K562 (cell line): ENCODE results near the gene RALB. TPM values are rescaled to one million over a fixed set of nuclear protein-coding genes. Genes with fewer than 3 reads are reported as not detected.

ENCODE experiments used
- ATF1 ChIP-seq, 2 experiments: fragments of 450-650 bp in 1 of 2; IDR thresholded peaks; 2 replicates each; pipeline ENCODE4 v1.6.1; 2016; ENCODE audit warnings: missing compliant biosample characterization in 1 of 2, missing genetic modification characterization in 1 of 2
- CCAR2 ChIP-seq: fragments of 200-400 bp; formaldehyde crosslinking; IDR thresholded peaks from 2 replicates; pipeline ENCODE4 v1.6.1; 2017; ENCODE audit warnings: mild to moderate bottlenecking, low read depth, low read length
- EGR1 ChIP-seq: fragments of 450-650 bp; conservative IDR thresholded peaks from 2 replicates; pipeline ENCODE4 v1.6.1; 2017; ENCODE audit warnings: mild to moderate bottlenecking
- ELF1 ChIP-seq: fragments of 200-800 bp; sonication (Bioruptor generic); IDR thresholded peaks from 2 replicates; pipeline ENCODE4 v1.6.1; 2016; ENCODE audit warnings: missing genetic modification characterization, missing compliant biosample characterization
- ESRRA ChIP-seq: fragments of 450-650 bp; IDR thresholded peaks from 2 replicates; pipeline ENCODE4 v1.6.1; 2014; ENCODE audit warnings: low read depth, mild to moderate bottlenecking, moderate library complexity, borderline replicate concordance
- GATA2 ChIP-seq: sonication (generic); formaldehyde crosslinking; IDR thresholded peaks from 2 replicates; pipeline ENCODE4 v1.4.0; 2020; ENCODE audit warnings: mild to moderate bottlenecking, missing genetic modification reagents
- HNRNPUL1 ChIP-seq: fragments of 200-400 bp; formaldehyde crosslinking; IDR thresholded peaks from 2 replicates; pipeline ENCODE4 v1.6.1; 2017; ENCODE audit warnings: low read length
- JUN ChIP-seq, 2 experiments: sonication (generic) in 1 of 2; formaldehyde crosslinking in 1 of 2; IDR thresholded peaks; 2 replicates each; pipeline versions ENCODE4 v1.6.1 to v1.8.0; 2012 to 2022; ENCODE audit warnings: borderline replicate concordance in 2 of 2, mild to moderate bottlenecking in 2 of 2, improper control_type of control experiment in 1 of 2, low read depth in 1 of 2, low read length in 1 of 2, missing genetic modification reagents in 1 of 2
- NBN ChIP-seq: fragments of 450-650 bp; IDR thresholded peaks from 2 replicates; pipeline ENCODE4 v1.6.1; 2016; ENCODE audit warnings: low read depth, mild to moderate bottlenecking
- PHTF2 ChIP-seq: fragments of 250-450 bp; sonication (Bioruptor Pico); IDR thresholded peaks from 2 replicates; pipeline ENCODE4 v1.5.0; 2021; ENCODE audit warnings: mild to moderate bottlenecking
- TBL1XR1 ChIP-seq, 2 experiments: IDR thresholded peaks; 2 replicates each; pipeline ENCODE4 v1.6.1; 2012; ENCODE audit warnings: improper control_type of control experiment in 2 of 2, low read length in 2 of 2, mild to moderate bottlenecking in 1 of 2
- ZNF212 ChIP-seq: fragments of 450-650 bp; formaldehyde crosslinking; IDR thresholded peaks from 2 replicates; pipeline ENCODE4 v1.4.0; 2020; ENCODE audit warnings: mild to moderate bottlenecking
- ZNF830 ChIP-seq: fragments of 250-450 bp; sonication (Bioruptor Pico); IDR thresholded peaks from 2 replicates; pipeline ENCODE4 v1.5.0; 2021; ENCODE audit warnings: mild to moderate bottlenecking
- polyA plus RNA-seq, 8 experiments: library from polyadenylated mRNA; depleted of rRNA in 4 of 8; stranded (reverse) in 5 of 8; unstranded in 3 of 8; fragments of >200 nt; fragmentation: Nextera tagmentation in 2 of 8; fragmentation: Illumina TruSeq in 1 of 8; extraction: Ambion mirVana in 2 of 8; extraction: Trizol in 1 of 8; gene quantifications; 2 replicates each; pipeline versions ENCODE4 v1.2.1 to v1.2.3, GENCODE V29; 2011 to 2014; ENCODE audit warnings: inconsistent platforms in 1 of 8, missing spikeins in 1 of 8
- total RNA-seq, 7 experiments: library from RNA; depleted of rRNA in 6 of 7; stranded (reverse); fragments of >200 nt in 6 of 7; fragmentation: Illumina TruSeq in 2 of 7; extraction: Trizol in 2 of 7; gene quantifications; 2 replicates each; pipeline versions ENCODE4 v1.2.1 to v1.2.3, GENCODE V29; 2011 to 2021; ENCODE audit warnings: low replicate concordance in 1 of 7
- TF ChIP-seq, protein P1 (sequence below), 2 experiments: fragments of 450-650 bp; IDR thresholded peaks; 2 replicates each; pipeline ENCODE4 v1.6.1; 2018; ENCODE audit warnings: mild to moderate bottlenecking in 2 of 2, low read depth in 1 of 2; ENCODE audit not compliant: partially characterized antibody in 2 of 2
- TF ChIP-seq, protein P2 (sequence below): fragments of 150-350 bp; conservative IDR thresholded peaks from 2 replicates; pipeline ENCODE4 v1.6.1; 2014; ENCODE audit warnings: low read length
- TF ChIP-seq, protein P3 (sequence below): fragments of 200-800 bp; sonication (Bioruptor generic); IDR thresholded peaks from 2 replicates; pipeline ENCODE4 v1.6.1; 2017; ENCODE audit warnings: missing genetic modification characterization, missing compliant biosample characterization
- TF ChIP-seq, protein P4 (sequence below): fragments of 450-650 bp; IDR thresholded peaks from 2 replicates; pipeline ENCODE4 v1.6.1; 2017; ENCODE audit warnings: mild to moderate bottlenecking, moderate library complexity

RALB gene
- total and polyA plus RNA-seq, 9 of the 15 experiments (the other 6 are each of a cell fraction or from before 2014, with no cell fraction given) = 14.8 to 65.6 (median 38.4) TPM

DNA sequence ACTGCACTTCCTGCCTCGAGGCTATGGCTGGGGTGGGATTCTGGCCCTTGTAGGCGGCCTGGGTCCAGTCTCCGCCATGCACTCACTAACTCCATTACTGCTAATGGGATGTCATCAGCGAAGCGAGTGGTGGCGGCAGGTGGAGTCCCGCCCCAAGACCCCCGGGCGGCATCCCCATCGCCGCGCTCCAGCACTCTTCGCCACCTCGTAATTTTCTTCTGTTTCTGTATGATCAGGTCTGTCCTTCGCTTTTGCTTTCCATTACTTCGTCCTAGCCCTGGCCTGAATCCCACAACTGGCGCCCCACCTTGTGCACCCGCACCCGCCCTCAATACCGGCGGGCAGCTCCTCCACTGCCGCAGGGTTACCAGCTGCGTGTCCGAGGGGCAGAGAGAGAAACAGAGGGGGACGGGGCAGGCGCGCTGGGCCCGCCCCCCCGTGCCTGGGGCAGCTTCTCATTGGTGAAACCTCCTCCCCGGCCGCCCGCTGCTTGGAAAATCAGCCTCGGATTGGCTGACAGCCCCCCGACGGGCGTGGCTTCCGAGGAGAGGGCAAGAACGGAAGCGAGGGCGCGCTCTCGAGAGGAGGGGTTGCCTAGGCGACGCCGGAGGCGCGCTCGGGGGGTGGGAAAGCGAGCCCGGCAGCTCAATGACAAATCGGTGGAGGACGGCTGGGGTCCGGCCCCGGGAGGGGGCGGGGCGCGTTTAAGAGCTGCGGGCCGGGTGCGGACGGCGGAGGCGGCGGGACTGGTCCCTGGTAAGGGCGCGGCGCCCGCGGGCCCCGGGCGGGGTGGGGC, at the start of gene RALB (continued):
- TF ChIP-seq, protein P1, sequence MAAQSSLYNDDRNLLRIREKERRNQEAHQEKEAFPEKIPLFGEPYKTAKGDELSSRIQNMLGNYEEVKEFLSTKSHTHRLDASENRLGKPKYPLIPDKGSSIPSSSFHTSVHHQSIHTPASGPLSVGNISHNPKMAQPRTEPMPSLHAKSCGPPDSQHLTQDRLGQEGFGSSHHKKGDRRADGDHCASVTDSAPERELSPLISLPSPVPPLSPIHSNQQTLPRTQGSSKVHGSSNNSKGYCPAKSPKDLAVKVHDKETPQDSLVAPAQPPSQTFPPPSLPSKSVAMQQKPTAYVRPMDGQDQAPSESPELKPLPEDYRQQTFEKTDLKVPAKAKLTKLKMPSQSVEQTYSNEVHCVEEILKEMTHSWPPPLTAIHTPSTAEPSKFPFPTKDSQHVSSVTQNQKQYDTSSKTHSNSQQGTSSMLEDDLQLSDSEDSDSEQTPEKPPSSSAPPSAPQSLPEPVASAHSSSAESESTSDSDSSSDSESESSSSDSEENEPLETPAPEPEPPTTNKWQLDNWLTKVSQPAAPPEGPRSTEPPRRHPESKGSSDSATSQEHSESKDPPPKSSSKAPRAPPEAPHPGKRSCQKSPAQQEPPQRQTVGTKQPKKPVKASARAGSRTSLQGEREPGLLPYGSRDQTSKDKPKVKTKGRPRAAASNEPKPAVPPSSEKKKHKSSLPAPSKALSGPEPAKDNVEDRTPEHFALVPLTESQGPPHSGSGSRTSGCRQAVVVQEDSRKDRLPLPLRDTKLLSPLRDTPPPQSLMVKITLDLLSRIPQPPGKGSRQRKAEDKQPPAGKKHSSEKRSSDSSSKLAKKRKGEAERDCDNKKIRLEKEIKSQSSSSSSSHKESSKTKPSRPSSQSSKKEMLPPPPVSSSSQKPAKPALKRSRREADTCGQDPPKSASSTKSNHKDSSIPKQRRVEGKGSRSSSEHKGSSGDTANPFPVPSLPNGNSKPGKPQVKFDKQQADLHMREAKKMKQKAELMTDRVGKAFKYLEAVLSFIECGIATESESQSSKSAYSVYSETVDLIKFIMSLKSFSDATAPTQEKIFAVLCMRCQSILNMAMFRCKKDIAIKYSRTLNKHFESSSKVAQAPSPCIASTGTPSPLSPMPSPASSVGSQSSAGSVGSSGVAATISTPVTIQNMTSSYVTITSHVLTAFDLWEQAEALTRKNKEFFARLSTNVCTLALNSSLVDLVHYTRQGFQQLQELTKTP (IDR thresholded peaks at IDR 0.05; ENCODE audit: low read depth in 1 of 2, partially characterized antibody in 2 of 2) = peak in 1 of 2 experiments; percentile 40
- no peak for TF ChIP-seq ESRRA
- no peak for TF ChIP-seq TBL1XR1 (IDR thresholded peaks at IDR 0.05; ENCODE audit: low read length in 2 of 2)
- TF ChIP-seq CCAR2 = no peak
- no peak for TF ChIP-seq JUN (IDR thresholded peaks at IDR 0.05; ENCODE audit: borderline replicate concordance, low read depth, low read length)
- TF ChIP-seq JUN (CRISPR knock-in tag; IDR thresholded peaks at IDR 0.05; ENCODE audit: borderline replicate concordance) = no peak
- TF ChIP-seq, protein P2, sequence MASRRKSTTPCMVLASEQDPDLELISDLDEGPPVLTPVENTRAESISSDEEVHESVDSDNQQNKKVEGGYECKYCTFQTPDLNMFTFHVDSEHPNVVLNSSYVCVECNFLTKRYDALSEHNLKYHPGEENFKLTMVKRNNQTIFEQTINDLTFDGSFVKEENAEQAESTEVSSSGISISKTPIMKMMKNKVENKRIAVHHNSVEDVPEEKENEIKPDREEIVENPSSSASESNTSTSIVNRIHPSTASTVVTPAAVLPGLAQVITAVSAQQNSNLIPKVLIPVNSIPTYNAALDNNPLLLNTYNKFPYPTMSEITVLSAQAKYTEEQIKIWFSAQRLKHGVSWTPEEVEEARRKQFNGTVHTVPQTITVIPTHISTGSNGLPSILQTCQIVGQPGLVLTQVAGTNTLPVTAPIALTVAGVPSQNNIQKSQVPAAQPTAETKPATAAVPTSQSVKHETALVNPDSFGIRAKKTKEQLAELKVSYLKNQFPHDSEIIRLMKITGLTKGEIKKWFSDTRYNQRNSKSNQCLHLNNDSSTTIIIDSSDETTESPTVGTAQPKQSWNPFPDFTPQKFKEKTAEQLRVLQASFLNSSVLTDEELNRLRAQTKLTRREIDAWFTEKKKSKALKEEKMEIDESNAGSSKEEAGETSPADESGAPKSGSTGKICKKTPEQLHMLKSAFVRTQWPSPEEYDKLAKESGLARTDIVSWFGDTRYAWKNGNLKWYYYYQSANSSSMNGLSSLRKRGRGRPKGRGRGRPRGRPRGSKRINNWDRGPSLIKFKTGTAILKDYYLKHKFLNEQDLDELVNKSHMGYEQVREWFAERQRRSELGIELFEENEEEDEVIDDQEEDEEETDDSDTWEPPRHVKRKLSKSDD = no peak
- TF ChIP-seq ZNF830 (CRISPR knock-in tag) = peak; percentile 94; the same call in 1 of the 2 replicates
- TF ChIP-seq GATA2 (CRISPR knock-in tag) = no peak
- TF ChIP-seq, protein P3, sequence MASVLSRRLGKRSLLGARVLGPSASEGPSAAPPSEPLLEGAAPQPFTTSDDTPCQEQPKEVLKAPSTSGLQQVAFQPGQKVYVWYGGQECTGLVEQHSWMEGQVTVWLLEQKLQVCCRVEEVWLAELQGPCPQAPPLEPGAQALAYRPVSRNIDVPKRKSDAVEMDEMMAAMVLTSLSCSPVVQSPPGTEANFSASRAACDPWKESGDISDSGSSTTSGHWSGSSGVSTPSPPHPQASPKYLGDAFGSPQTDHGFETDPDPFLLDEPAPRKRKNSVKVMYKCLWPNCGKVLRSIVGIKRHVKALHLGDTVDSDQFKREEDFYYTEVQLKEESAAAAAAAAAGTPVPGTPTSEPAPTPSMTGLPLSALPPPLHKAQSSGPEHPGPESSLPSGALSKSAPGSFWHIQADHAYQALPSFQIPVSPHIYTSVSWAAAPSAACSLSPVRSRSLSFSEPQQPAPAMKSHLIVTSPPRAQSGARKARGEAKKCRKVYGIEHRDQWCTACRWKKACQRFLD (CRISPR knock-in tag) = no peak
- no peak for TF ChIP-seq ATF1 (CRISPR knock-in tag; IDR thresholded peaks at IDR 0.05)
- peak; percentile 56 for TF ChIP-seq ATF1 (tag; IDR thresholded peaks at IDR 0.05)
- TF ChIP-seq HNRNPUL1 = no peak
- TF ChIP-seq NBN = no peak
- TF ChIP-seq, protein P4, sequence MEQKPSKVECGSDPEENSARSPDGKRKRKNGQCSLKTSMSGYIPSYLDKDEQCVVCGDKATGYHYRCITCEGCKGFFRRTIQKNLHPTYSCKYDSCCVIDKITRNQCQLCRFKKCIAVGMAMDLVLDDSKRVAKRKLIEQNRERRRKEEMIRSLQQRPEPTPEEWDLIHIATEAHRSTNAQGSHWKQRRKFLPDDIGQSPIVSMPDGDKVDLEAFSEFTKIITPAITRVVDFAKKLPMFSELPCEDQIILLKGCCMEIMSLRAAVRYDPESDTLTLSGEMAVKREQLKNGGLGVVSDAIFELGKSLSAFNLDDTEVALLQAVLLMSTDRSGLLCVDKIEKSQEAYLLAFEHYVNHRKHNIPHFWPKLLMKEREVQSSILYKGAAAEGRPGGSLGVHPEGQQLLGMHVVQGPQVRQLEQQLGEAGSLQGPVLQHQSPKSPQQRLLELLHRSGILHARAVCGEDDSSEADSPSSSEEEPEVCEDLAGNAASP = no peak
- 0 out of 2 replicates have a peak, but pooled peaks have one; percentile 25 for TF ChIP-seq ZNF212 (CRISPR knock-in tag)
- TF ChIP-seq EGR1 = peak; percentile 31; the same call in 1 of the 2 replicates
- no peak for TF ChIP-seq PHTF2
- no peak for TF ChIP-seq ELF1
